ENCODE results near the gene C2CD4A.

DNA sequence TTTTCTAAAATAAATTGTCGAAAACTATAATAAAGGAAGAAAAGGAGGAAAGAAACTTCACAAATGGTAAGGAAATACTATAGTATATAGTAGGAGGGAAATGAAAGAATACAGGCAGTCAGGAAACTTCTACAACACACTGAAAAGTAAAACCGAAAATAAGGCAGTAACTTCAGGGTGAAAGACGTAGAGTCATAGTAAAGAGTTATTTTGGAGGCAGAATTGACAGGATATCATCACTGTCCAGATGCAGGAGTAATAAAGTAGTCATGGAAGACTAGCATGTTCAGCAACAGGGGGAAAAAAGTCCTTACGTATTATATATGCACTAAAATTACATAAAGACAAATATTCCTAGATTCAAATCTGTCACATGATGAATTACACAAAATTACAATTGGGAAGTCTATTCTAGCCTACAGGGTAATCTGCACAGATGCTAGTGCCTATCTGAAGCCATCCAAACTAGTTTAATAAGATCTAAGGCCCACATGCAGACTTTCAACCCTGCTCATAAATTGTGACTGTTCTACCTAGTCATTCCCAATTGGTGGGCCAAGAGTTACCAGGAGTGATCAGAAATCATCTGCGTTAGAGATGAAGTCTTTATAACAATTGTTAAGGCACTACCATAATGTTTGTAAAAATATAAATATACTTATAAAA is 20.6 kb upstream of the C2CD4A start:
- TF ChIP-seq CTCF (IDR thresholded peaks at IDR 0.05; ENCODE audit: insufficient read depth, low read length) (no peak), GABPA (IDR thresholded peaks at IDR 0.05; ENCODE audit: low read depth) (no peak)

Measured in HL-60 (cell line).